Measurements from ENCODE around the gene AP1S3.

The AP1S3 gene

GRCh38 chr2:223760838-223761502 lies 76.4 kb downstream of the AP1S3 start:
- peak; percentile 13 to 33 for DNase-seq (ENCODE audit: low read depth in 2 of 2)

DNA sequence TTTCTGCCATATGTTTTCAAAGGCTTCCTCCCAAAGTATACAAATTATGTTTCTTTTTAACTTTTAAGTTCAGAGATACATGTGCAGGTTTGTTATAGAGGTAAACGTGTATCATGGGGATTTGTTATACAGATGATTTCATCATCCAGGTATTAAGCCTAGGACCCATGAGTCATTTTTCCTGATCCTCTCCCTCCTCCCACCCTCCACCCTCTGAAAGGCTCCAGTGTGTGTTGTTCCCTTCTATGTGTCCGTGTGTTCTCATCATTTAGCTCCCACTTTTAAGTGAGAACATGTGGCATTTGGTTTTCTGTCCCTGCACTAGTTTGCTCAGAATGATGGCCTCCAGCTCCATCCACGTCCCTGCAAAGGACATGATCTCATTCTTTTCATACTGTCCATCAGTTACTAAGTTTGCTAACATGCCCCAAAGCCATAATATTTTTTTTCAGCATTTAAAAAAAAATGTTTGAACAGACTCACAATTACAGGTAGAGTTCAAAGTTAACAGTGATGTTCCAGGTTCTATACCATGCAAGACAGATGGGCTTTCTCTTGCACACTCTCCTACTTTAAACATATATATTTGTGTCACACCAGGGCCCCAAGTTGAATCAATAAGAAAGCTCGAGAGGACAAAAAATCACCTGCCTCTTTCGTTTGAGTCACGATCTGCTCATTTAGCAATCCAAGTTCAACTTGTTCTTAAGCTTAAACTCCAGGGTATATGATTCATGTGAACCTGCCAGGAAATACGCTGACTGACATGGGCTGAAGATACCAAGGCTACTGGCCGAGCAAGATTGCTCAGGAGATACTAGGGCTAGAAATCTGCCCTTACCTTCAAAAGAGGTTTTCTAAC lies 77.6 kb downstream of the AP1S3 start:
- DNase-seq (ENCODE audit: low read depth in 2 of 2), result no peak

- DNase-seq (ENCODE audit: low read depth in 2 of 2), result no peak
Observed at GRCh38 chr2:223758131-223758840, 79.1 kb downstream of the AP1S3 start.

- DNase-seq (ENCODE audit: low read depth in 2 of 2), result no peak
Observed at GRCh38 chr2:223753940-223754339, 83.4 kb downstream of the AP1S3 start.

- no peak for DNase-seq (ENCODE audit: low read depth in 2 of 2)
Observed at GRCh38 chr2:223751012-223751411, 86.4 kb downstream of the AP1S3 start.

DNA sequence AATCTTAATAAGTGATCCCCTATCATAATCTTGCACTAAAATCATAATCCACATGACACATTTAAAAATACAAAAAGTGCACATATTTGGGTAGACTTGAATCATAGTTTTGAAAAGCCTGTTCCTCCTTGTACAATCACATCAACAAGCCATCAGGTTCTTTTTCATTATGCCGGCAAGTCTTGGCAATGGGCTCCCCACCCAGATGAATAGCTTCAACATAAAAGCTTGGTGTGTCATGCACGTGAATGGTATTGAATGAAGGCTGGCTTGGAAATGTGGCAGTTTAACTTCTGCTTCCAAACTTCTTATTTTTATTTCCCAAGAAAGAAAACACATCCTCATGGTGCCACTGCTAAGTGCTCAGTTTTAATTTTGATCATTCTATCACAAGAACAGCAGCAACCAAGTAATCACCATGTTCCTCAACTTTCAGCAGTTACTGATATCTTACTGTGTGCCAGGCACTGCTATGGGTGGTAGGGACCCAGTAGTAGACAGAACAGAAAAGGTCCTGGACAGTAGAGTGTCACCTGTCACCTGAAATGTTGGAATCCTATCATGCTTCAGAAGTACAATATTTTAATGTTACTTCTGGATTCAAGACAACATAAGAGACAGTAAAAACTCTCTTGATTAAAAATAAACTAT lies 89.9 kb downstream of the AP1S3 start:
- DNase-seq (ENCODE audit: low read depth in 2 of 2), result no peak

DNA sequence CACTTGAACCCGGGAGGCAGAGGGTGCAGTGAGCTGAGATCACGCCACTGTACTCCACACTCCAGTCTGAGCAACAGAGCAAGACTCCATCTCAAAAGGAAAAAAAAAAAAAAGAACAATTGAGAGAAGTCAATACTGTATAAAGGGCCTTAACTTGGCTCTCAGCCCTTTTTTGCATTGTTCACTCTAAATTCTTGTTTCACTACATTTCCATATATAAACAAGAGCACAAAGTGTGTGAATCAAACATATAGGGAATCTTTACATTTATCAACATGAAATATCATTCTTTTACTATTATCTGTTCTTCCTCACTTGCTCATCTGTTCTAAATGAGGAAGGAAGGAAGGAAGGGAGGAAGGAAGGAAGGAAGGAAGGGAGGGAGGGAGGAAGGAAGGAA lies 90.8 kb downstream of the AP1S3 start:
- no peak for DNase-seq (ENCODE audit: low read depth in 2 of 2)

DNA sequence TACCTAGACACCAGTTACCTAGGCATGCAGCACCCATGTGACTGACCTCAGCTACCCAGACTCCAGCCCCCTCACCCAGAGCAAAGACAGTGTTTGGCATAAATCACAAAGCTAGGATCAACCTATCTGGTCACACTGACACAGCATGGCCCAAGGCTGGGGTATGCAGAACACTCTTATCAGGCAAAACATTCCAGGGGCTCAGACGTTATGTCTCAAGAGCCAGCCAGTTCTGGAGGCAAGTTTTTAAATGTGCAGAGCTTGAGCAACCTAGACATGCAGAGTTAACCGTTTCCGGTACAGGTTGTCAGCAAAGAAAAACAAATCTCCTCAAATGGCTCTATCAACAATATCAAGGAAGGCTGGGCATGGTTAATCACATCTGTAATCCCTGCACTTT lies 92.8 kb downstream of the AP1S3 start:
- DNase-seq (ENCODE audit: low read depth in 2 of 2), result no peak

DNA sequence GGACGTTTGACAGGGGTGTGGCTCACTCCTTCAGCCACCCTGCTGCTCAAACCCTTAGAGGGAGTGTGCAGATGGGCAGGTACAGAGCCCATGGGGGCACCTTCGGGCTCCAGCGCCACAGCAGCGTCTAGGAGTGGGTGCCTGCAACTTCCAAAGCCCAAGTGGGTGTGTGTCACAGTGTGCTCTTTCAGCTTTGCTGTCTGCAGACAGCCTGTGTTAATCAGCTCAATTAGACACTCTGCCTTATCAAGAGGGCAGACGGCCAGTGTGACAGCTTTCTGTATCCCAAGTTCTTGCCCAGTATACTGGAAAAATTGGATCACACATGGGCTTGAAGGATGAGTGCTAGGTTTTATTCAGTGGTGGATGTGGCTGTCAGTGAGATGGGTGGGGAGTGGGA lies 96.7 kb downstream of the AP1S3 start:
- DNase-seq (ENCODE audit: low read depth in 2 of 2), result no peak

DNA sequence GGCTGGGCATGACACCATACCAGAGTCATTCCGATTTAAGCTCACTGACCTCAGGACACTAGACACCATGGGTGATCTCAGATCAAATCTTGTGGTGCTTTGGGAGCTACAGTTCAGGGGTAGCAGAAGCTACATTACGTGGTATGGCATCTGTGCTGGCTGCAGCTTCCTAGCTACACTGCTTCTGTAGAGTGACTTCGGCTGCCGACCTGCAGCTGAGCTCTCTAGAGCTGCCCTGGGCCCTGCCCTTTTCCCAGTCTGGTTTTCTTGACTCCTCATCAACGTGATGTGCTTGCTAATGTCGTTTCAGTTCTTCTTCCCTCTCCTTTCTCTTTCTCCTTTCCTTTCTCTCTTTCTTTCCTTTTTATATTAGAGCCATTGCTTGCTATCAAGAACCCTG lies 100.2 kb downstream of the AP1S3 start:
- no peak for DNase-seq (ENCODE audit: low read depth in 2 of 2)

DNA sequence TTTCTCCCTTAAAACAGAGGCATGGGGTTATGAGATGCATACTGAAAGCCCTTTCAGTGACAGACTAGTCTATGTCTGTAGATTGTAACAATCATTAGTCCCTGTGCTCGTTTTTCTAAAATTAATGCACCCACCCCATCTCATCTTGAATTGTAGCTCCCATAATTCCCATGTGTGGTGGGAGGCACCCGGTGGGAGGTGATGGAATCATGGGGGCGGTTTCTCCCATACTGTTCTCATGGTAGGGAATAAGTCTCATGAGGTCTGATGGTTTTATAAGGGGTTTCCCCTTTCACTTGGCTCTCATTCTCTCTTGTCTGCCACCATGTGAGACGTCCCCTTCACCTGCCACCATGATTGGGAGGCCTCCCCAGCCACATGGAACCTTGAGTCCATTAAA lies 100.9 kb downstream of the AP1S3 start:
- no peak for DNase-seq (ENCODE audit: low read depth in 2 of 2)

DNA sequence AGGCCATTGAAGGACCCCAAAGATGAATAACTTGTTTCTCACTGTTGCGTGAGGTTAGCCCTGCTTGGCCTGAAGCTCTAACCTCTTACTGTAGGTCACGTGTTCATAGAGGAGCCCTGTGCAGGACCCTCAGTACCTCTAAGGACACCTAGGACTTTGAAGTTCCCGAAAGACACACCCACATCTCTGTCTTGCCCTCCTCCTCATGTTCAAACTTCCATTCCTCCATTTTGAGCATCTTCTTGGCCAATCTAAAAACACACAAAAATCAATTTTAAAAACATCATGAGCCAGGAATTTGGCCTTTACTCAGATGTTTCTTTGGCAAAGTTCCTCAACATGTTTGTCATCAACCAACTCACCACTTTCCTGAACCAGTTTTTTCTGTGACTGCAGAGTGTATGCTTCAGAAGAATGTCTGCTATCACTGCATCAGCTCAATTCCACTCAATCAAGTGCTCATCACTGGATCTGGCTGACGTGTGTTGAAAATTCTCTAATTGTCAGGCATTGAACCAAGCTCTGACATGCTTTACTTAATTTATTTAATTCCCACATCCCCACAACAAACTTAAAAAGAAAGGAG lies 101.6 kb downstream of the AP1S3 start:
- DNase-seq (ENCODE audit: low read depth in 2 of 2), result no peak

DNA sequence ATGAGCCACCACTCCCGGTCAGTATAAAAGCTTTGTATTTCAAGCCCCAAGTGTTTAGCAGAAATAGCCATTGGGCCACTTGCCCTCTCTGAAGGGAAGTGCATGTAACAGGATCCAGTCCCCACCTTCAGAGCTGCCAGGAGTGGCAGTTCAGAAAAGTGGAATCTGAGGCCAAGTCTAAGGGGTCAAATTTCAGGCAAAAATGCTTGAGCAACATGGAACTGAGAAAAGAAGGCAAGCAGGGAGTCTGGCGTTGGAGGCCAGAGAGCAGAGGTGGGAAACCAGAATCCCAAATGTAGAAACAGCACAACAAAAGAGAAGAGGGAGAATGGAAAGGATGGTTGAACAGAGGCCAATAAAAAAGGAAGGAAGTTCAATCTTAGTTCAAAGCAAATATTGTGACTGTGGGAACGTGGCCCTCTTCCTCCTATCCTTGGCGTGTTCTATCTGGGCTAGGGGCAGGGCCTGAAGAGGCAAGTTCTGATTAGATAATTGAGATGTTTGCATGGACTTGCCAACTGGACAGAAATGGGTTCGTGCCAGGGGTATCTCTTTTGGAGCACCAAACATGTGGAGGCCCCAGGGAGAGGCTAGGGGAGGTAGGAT lies 102.2 kb downstream of the AP1S3 start:
- no peak for DNase-seq (ENCODE audit: low read depth in 2 of 2)

DNA sequence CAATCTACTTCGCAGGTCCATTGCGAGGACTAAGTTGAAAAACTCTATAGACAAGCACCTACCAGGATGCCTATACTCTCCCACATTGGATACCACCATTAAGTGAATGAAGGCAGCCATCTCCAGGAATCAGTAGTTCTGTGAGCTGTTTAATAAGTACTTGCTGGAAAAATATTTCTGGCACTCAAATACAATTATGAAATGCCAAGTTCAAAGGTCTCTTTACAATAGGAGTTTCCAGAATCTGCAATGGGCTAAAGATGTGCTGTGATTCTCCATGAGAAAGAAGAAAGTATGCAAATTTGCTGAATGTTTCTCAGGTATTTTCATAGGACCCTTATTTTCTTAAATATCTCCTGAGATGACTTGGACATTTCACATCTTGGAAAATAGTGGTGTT lies 103.0 kb downstream of the AP1S3 start:
- no peak for DNase-seq (ENCODE audit: low read depth in 2 of 2)

- DNase-seq (ENCODE audit: low read depth in 2 of 2), result no peak
Observed at GRCh38 chr2:223732346-223732745, 105.0 kb downstream of the AP1S3 start.

DNA sequence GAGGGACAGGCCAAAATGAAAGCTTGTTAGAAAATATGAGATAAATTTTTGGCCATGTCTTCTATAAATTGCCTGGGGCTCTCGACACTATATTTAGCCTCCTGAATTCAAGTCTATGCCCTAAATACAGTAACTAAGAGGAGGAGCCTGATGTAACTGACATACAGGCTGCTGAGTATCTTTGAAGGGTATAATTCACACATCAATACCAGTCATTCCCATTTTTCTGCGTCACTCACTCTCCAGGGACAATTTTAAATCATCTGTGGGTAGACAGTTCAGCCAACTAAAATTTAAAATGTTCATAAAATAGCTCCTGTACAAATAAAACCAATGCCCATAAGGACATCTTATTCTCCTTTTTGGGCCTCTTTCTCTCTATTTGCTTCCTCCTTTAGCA lies 105.9 kb downstream of the AP1S3 start:
- no peak for DNase-seq (ENCODE audit: low read depth in 2 of 2)

DNA sequence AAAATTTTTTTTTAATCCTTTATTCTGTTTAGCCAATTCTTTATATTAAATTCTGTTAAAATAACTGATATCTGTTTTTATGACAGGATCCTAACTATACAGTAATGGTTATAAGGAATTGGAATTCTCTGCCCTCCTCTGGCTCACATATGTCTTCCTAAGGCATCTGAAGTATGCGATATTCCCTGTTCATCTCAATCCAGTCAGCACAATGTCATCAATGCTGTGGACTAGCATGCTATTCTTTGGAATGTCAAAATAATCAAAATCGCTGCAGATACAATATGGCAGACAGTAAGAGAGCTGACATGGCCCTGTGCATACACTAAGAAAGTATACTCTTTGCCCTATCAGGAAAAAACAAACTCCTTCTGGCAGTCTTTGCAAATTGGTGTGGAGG lies 107.6 kb downstream of the AP1S3 start:
- DNase-seq (ENCODE audit: low read depth in 2 of 2), result no peak

- DNase-seq (ENCODE audit: low read depth in 2 of 2), result no peak
Observed at GRCh38 chr2:223727562-223727961, 109.8 kb downstream of the AP1S3 start.

GRCh38 chr2:223725986-223726970 lies 111.1 kb downstream of the AP1S3 start:
- no peak for DNase-seq (ENCODE audit: low read depth in 2 of 2)

DNA sequence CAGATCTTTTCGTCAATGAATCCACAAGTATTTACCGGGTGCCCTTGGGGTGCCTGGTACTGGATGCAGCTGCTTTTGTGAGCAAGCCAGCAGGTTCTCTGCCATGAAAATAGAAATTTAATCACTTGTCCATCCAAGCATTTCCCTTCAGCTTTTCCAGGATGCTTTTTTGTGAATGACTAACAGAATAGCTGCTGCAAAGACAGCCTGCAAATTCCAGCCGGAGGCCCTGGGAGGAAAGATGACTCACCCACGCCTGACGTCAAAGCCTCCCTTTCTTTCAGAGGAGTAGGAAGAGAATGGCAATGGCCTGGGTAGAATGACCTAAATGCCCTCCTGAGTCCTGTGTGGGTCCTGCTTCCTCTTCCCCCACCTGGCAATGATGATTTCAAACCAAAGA lies 111.9 kb downstream of the AP1S3 start:
- no peak for DNase-seq (ENCODE audit: low read depth in 2 of 2)

All from stimulated activated CD8-positive, alpha-beta memory T cell treated with anti-CD3 and anti-CD28 coated beads, Interleukin-7, amount 100 ng/mL, for 1 hour (primary cell).